Measurements from ENCODE around the gene CDKL5. TPM values are rescaled to one million over a fixed set of nuclear protein-coding genes. Genes with fewer than 3 reads are reported as not detected.

Gene CDKL5
- total RNA-seq (10 to 100 TPM in 2 of 9 donors, 1 to 10 TPM in 7; 3.8 to 13.8 (median 7.8) TPM), polyA plus RNA-seq (1 to 10 TPM in 2 of 3 donors, under 1 TPM in 1; 0.40 to 6.2 (median 1.2) TPM)
- long read RNA-seq, donor 1 = 0 reads
- long read RNA-seq, donor 2 = 0 reads
- long read RNA-seq, donor 3 = 0 reads
- long read RNA-seq, donor 4, partial matches to known transcripts = 2 of 2 reads
- long read RNA-seq, donor 4, other reads (novel, unspliced or antisense) = 0 of 2 reads
- long read RNA-seq, donor 5, partial matches to known transcripts = 0 of 2 reads
- long read RNA-seq, donor 5, other reads (novel, unspliced or antisense) = 2 of 2 reads
- long read RNA-seq, donor 6, partial matches to known transcripts = 1 of 2 reads
- long read RNA-seq, donor 6, other reads (novel, unspliced or antisense) = 1 of 2 reads
- long read RNA-seq, donor 7 = 0 reads
- long read RNA-seq, donor 8 = 0 reads
- long read RNA-seq, donor 9 = 0 reads
- long read RNA-seq, donor 10 = 0 reads

DNA sequence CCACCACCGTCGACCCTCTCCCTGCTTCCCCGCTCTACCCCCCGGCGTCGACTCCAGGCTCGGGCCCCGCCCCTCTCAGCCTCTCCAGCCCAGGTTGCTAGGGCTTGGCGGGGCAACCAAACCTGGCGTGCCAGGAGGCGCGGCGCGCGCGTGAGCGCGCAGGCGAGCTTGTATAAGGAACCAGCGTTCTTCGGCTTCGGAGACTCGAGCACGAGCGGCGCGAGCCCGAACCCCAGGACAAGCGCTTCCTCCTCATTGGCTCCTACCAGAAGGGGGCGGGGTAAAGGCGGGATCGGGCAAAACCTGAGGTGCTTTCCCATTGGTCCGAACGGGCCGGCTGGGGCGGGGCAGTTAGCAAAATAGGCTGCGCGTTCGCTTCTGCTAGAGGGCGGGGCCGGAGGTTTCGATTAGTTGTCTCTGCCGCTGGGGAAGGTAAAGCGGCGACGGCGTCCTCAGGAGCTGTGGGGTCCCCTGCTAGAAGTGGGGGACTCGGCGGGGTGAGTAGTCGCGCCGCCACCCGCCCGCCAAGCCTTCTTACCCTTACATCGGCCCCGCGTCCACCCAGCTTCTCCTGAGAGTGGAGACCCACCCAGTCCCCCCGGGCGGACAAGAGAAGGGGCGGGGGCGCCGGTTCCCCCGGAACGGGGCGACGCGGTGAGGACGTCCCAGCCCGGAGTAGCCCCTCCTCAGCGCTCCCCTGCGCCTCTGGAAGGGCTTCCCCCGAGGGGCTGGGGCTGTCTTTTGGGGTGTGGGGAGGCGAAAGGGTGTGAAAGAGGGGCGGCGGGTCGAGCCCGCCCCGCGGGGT lies at the start of gene CDKL5:
CDKL5 (plus strand) TSS at position 410 of the 805 bp plus-strand sequence. CDS start 81,489 bp downstream, outside the sequence.
- intact Hi-C loops (cut with DNase I) = loop anchor here (10.0 kb wide), 2 partner anchors 249 to 469 kb away; partner anchors contain the start of gene RS1 (in 1 of the 2)
- Histone ChIP-seq H3K36me3 (replicated peaks in 1 of 2) (no peaks in the 10 kb centered on the region), H3K4me1 (replicated peaks in 1 of 2) (no peaks in the 10 kb centered on the region), H3K4me3 (peak within 1 kb of the TSS in 3 of 4 donors; percentile 32 to 83 (median 52)), H3K27me3 (no peaks in the 10 kb centered on the region), H3K27ac (peak within 1 kb of the TSS in 4 of 5 donors; percentile 51 to 84 (median 60)), H3K9me3 (replicated peaks in 1 of 3) (no peaks in the 10 kb centered on the region)
- WGBS, 4 donors = 0 to 18% (median 9%) methylated on average over 4 to 76 of the region's 79 CpGs
- DNase-seq = peak; percentile 96 to 99 (median 98)
- peak; percentile 25 to 89 for TF ChIP-seq POLR2A (IDR thresholded peaks at IDR 0.05)
- TF ChIP-seq, protein P1, sequence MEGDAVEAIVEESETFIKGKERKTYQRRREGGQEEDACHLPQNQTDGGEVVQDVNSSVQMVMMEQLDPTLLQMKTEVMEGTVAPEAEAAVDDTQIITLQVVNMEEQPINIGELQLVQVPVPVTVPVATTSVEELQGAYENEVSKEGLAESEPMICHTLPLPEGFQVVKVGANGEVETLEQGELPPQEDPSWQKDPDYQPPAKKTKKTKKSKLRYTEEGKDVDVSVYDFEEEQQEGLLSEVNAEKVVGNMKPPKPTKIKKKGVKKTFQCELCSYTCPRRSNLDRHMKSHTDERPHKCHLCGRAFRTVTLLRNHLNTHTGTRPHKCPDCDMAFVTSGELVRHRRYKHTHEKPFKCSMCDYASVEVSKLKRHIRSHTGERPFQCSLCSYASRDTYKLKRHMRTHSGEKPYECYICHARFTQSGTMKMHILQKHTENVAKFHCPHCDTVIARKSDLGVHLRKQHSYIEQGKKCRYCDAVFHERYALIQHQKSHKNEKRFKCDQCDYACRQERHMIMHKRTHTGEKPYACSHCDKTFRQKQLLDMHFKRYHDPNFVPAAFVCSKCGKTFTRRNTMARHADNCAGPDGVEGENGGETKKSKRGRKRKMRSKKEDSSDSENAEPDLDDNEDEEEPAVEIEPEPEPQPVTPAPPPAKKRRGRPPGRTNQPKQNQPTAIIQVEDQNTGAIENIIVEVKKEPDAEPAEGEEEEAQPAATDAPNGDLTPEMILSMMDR (IDR thresholded peaks at IDR 0.05) = no peak

DNA sequence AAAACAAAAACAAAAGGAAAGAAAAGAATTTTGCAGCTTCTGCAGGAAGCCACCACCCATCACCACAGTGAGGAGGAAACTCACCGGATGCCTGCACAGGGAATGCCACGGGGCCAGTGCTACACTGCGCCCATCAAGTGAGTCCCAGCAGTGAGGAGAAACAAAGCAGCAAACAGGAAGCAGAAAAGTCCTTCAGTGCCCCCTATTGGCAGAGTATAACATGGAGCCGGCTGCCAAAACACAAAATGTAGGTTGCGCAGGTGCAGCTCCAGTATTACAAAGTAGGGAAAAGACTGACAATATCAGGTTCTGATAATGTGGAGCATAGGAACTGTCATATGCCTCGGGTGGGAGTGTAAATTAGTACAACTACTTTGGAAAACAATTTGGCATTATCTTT lies 47.6 kb upstream of the CDKL5 start:
- WGBS, 4 donors = 0 to 37% (median 20%) methylated on average over 3 to 6 of the region's 6 CpGs
- Histone ChIP-seq H3K4me1 (replicated peaks in 1 of 2) (no peaks in the 10 kb centered on the region), H3K27me3 (peaks cover 3% of the 10 kb centered on the region), H3K27ac (no peak overlapping the region), H3K9me3 (replicated peaks in 1 of 3) (no peaks in the 10 kb centered on the region), H3K36me3 (replicated peaks in 1 of 2) (no peaks in the 10 kb centered on the region), H3K4me3 (no peak overlapping the region)
- peak; percentile 22 to 57 (median 35) for DNase-seq
- TF ChIP-seq POLR2A (IDR thresholded peaks at IDR 0.05) = no peak
- TF ChIP-seq, protein P1 (IDR thresholded peaks at IDR 0.05) = peak; percentile 27 to 58 (median 48)
- intact Hi-C loops (cut with DNase I) = no loop called here

DNA sequence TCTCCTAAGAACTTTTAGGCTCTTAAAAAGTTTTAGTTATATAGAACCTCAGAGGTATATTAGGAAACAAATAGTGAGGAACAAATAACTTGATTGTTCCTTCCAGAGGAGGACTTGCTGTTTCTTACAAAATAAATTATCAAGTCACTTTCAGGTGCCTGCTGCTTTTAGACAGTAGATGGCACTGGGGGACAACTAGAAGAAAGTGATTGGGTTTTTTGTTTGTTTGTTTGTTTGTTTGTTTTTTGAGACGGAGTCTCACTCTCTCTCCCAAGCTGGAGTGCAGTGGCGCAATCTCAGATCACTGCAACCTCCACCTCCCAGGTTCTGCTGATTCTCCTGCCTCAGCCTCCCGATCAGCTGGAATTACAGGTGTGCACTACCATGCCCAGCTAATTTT lies 35.4 kb upstream of the CDKL5 start:
- Histone ChIP-seq H3K27ac (no peak overlapping the region), H3K4me1 (replicated peaks in 1 of 2) (no peaks in the 10 kb centered on the region), H3K27me3 (peaks cover 5% of the 10 kb centered on the region), H3K4me3 (no peak overlapping the region), H3K36me3 (replicated peaks in 1 of 2) (no peaks in the 10 kb centered on the region), H3K9me3 (replicated peaks in 1 of 3) (no peaks in the 10 kb centered on the region)
- TF ChIP-seq POLR2A (IDR thresholded peaks at IDR 0.05) = no peak
- TF ChIP-seq, protein P1 (IDR thresholded peaks at IDR 0.05) = no peak
- intact Hi-C loops (cut with DNase I) = loop anchor here in 1 of 2 donors (10.0 kb wide), 2 partner anchors 505 to 945 kb away; no protein-coding TSS in a partner anchor
- 51 to 71% (median 64%) methylated on average over 3 of the region's 3 CpGs for WGBS, 4 donors
- no peak for DNase-seq

Measured in adrenal gland (tissue), 19 donors.